PC-3 (cell line): ENCODE results near the gene HMGXB4. TPM values are rescaled to one million over a fixed set of nuclear protein-coding genes. Genes with fewer than 3 reads are reported as not detected.
A peak's percentile ranks its signal among the peaks of the same experiment; 100 is the strongest.

ENCODE experiments used
- ATAC-seq: fragments of 200-7000 bp; cut with Tn5 transposase; 2 replicates; pipeline ENCODE4 v1.9.1; 2020; ENCODE audit warnings: mild to moderate bottlenecking, moderate library complexity
- BruUV-seq: library from RNA; stranded (reverse); fragments of 400-500 nt; replicated peaks from 2 replicates; lab custom pipeline; 2021; lab: Mats Ljungman, UMichigan
- CTCF ChIA-PET: fragments of 300-600 bp; sonication (Branson Sonifier 250); formaldehyde crosslinking; loops from one replicate; lab custom pipeline; 2022; ENCODE audit warnings: antibody characterized with exemption; lab: Charles Lee
- POLR2A ChIA-PET: fragments of 300-600 bp; sonication (Branson Sonifier 250); formaldehyde crosslinking; loops from one replicate; lab custom pipeline; 2022; ENCODE audit warnings: antibody characterized with exemption; ENCODE audit not compliant: unreplicated experiment; lab: Charles Lee
- DNase-seq: peaks from one replicate; pipeline ENCODE4 v3.0.0-alpha.2; 2015
- H2AFZ ChIP-seq: fragments of 300-600 bp; sonication (generic); 2 replicates; pipeline ENCODE4 v1.6.0; 2016; ENCODE audit warnings: antibody characterized with exemption, low read length
- H3F3A ChIP-seq: fragments of 300-600 bp; sonication (generic); one replicate; pipeline ENCODE4 v1.6.0; 2017; ENCODE audit warnings: antibody characterized with exemption, low read length, control low read depth, mild to moderate bottlenecking; ENCODE audit not compliant: unreplicated experiment
- H3K27ac ChIP-seq: fragments of 300-600 bp; sonication (generic); 2 replicates; pipeline ENCODE4 v1.5.1; 2016; ENCODE audit warnings: mild to moderate bottlenecking, low read length
- H3K27me3 ChIP-seq: fragments of 300-600 bp; sonication (generic); 2 replicates; pipeline ENCODE4 v1.6.1; 2016; ENCODE audit warnings: low read length, mixed read lengths
- H3K36me3 ChIP-seq: fragments of 300-600 bp; sonication (generic); 2 replicates; pipeline ENCODE4 v1.6.1; 2016; ENCODE audit warnings: low read depth, mixed run types, low read length, mixed read lengths
- H3K4me1 ChIP-seq: fragments of 300-600 bp; sonication (generic); 2 replicates; pipeline ENCODE4 v1.5.1; 2016; ENCODE audit warnings: low read length; ENCODE audit not compliant: insufficient read depth
- H3K4me2 ChIP-seq: fragments of 300-600 bp; sonication (generic); 2 replicates; pipeline ENCODE4 v1.6.0; 2016; ENCODE audit warnings: low read length
- H3K4me3 ChIP-seq: fragments of 300-600 bp; sonication (generic); 2 replicates; pipeline ENCODE4 v1.5.1; 2016; ENCODE audit warnings: mild to moderate bottlenecking, low read length, mixed read lengths
- H3K79me2 ChIP-seq: fragments of 300-600 bp; sonication (generic); 2 replicates; pipeline ENCODE4 v1.6.1; 2017; ENCODE audit warnings: low read length, mixed read lengths
- H3K9ac ChIP-seq: fragments of 300-600 bp; sonication (generic); 2 replicates; pipeline ENCODE4 v1.6.0; 2016; ENCODE audit warnings: mild to moderate bottlenecking, low read length
- H3K9me2 ChIP-seq: fragments of 300-600 bp; sonication (generic); replicated peaks from 2 replicates; pipeline ENCODE4 v1.6.1; 2016; ENCODE audit warnings: mixed run types, low read length, mixed read lengths
- H3K9me3 ChIP-seq: fragments of 300-600 bp; sonication (generic); 2 replicates; pipeline ENCODE4 v1.6.1; 2016; ENCODE audit warnings: low read length, mixed read lengths
- H4K20me1 ChIP-seq: fragments of 300-600 bp; sonication (generic); 2 replicates; pipeline ENCODE4 v1.6.1; 2016; ENCODE audit warnings: low read length, mixed read lengths
- CTCF ChIP-seq: fragments of 300-600 bp; sonication (generic); conservative IDR thresholded peaks from 2 replicates; pipeline ENCODE4 v1.5.1; 2017; ENCODE audit warnings: antibody characterized with exemption, low read depth, mild to moderate bottlenecking, low read length
- EZH2 ChIP-seq: fragments of 300-600 bp; sonication (generic); IDR thresholded peaks from one replicate; pipeline ENCODE4 v1.6.1; 2017; ENCODE audit warnings: antibody characterized with exemption, mild to moderate bottlenecking, low read length; ENCODE audit not compliant: unreplicated experiment
- EZH2phosphoT487 ChIP-seq: fragments of 300-600 bp; sonication (generic); IDR thresholded peaks from 2 replicates; pipeline ENCODE4 v1.6.1; 2018; ENCODE audit warnings: mild to moderate bottlenecking, antibody characterized with exemption, low read length, borderline replicate concordance
- intact Hi-C: fragments of 100-400 bp; cut with micrococcal nuclease; formaldehyde crosslinking; loops from 2 replicates; pipeline ENCODE4 v1.9.0; 2023
- total RNA-seq: library from RNA; depleted of rRNA; stranded (reverse); fragments of >200 nt; gene quantifications from 2 replicates; pipeline ENCODE4 v1.2.3, GENCODE V29; 2014

Gene HMGXB4
- total RNA-seq, 1 experiment from 2014 or later: 12.9 TPM

GRCh38 chr22:35329114-35329847 is 72.0 kb downstream of the HMGXB4 start:
- intact Hi-C loops: no loop called here
- H3K9me3 ChIP-seq: no peaks in the 10 kb centered on the region
- no peak overlapping the region for H3K4me2 ChIP-seq
- CTCF ChIA-PET: interaction anchor here (0.5 kb wide), 1 partner anchor 21 kb away, joined by 4 read pairs; no protein-coding TSS in a partner anchor
- ATAC-seq (no peak), DNase-seq (peak; percentile 12)
- no peaks in the 10 kb centered on the region for H3K27me3 ChIP-seq
- POLR2A ChIA-PET: interaction anchor here (0.5 kb wide), 1 partner anchor 1165 kb away, joined by 6 read pairs; no protein-coding TSS in a partner anchor
- BruUV-seq: no TSS peak
- H3F3A ChIP-seq: no peaks in the 10 kb centered on the region
- H3K27ac ChIP-seq: no peak overlapping the region
- H3K9me2 ChIP-seq: no peaks in the 10 kb centered on the region
- H3K9ac ChIP-seq: no peak overlapping the region
- TF ChIP-seq EZH2: no peak
- TF ChIP-seq CTCF: 0 out of 2 replicates have a peak, but pooled peaks have one; percentile 23
- no peaks in the 10 kb centered on the region for H3K4me1 ChIP-seq
- no peak overlapping the region for H3K4me3 ChIP-seq
- no peaks in the 10 kb centered on the region for H3K79me2 ChIP-seq
- H2AFZ ChIP-seq: no peak overlapping the region
- H4K20me1 ChIP-seq: no peaks in the 10 kb centered on the region
- H3K36me3 ChIP-seq: no peaks in the 10 kb centered on the region

GRCh38 chr22:35330258-35330861 is 73.1 kb downstream of the HMGXB4 start:
- Histone ChIP-seq H3F3A (no peaks in the 10 kb centered on the region), H3K9ac (no peak overlapping the region), H3K36me3 (no peaks in the 10 kb centered on the region), H3K9me2 (no peaks in the 10 kb centered on the region), H3K27me3 (no peaks in the 10 kb centered on the region), H3K4me2 (no peak overlapping the region), H3K4me3 (no peak overlapping the region), H3K27ac (no peak overlapping the region), H3K4me1 (no peaks in the 10 kb centered on the region), H4K20me1 (no peaks in the 10 kb centered on the region), H3K9me3 (no peaks in the 10 kb centered on the region), H3K79me2 (no peaks in the 10 kb centered on the region), H2AFZ (no peak overlapping the region)
- intact Hi-C loops: no loop called here
- TF ChIP-seq EZH2 (no peak), EZH2phosphoT487 (no peak), CTCF (no peak)
- CTCF ChIA-PET: interaction anchor here (0.5 kb wide), 1 partner anchor 20 kb away, joined by 4 read pairs; no protein-coding TSS in a partner anchor
- POLR2A ChIA-PET: interaction anchor here (0.5 kb wide), 1 partner anchor 1164 kb away, joined by 6 read pairs; no protein-coding TSS in a partner anchor
- no TSS peak for BruUV-seq
- ATAC-seq: no peak
- peak; percentile 16 for DNase-seq

- Histone ChIP-seq H3K9me3 (no peaks in the 10 kb centered on the region), H3K27me3 (no peaks in the 10 kb centered on the region), H4K20me1 (no peaks in the 10 kb centered on the region), H3K36me3 (no peaks in the 10 kb centered on the region), H3K27ac (no peak overlapping the region), H3K79me2 (no peaks in the 10 kb centered on the region), H3F3A (no peaks in the 10 kb centered on the region), H3K4me2 (no peak overlapping the region), H3K4me3 (no peak overlapping the region), H3K4me1 (no peaks in the 10 kb centered on the region), H3K9me2 (no peaks in the 10 kb centered on the region), H3K9ac (no peak overlapping the region), H2AFZ (no peak overlapping the region)
- no peak for ATAC-seq
- POLR2A ChIA-PET: interaction anchor here (0.6 kb wide), 1 partner anchor 179 kb away, joined by 4 read pairs; no protein-coding TSS in a partner anchor
- no peak for TF ChIP-seq CTCF
- no peak for TF ChIP-seq EZH2phosphoT487
- TF ChIP-seq EZH2: no peak
- CTCF ChIA-PET: no interaction called here
- intact Hi-C loops: no loop called here
- BruUV-seq: no TSS peak
- no peak for DNase-seq
Observed at GRCh38 chr22:35332278-35332677, 75.0 kb downstream of the HMGXB4 start.
